ENCODE data around the gene FGGY.

GRCh38 chr1:59364037-59364436, 67.1 kb downstream of the FGGY start:
- no peak for TF ChIP-seq CTCF (IDR thresholded peaks at IDR 0.05)
- no peak for TF ChIP-seq POLR2A (IDR thresholded peaks at IDR 0.05)
